IPS-11a (cell line): Measurements from ENCODE around the gene CABP4.
A peak's percentile ranks its signal among the peaks of the same experiment; 100 is the strongest.
"Not testable (repeated sequence)": the region's sequence is repeated elsewhere in the genome, so short reads cannot be mapped to it uniquely, and the experiment has no call there.

Experiments
- H3K4me3 ChIP-seq: one replicate; pipeline ENCODE4 v1.5.1; 2013; ENCODE audit warnings: low read depth, low read length, control low read depth

Gene CABP4

GRCh38 chr11:67476692-67477091 is 21.5 kb downstream of the CABP4 start:
- H3K4me3 ChIP-seq: not testable (repeated sequence)

- H3K4me3 ChIP-seq: not testable (repeated sequence)
Measured at GRCh38 chr11:67477344-67478050, 22.3 kb downstream of the CABP4 start.

GRCh38 chr11:67482275-67482826 is 27.2 kb downstream of the CABP4 start:
- H3K4me3 ChIP-seq: no peak overlapping the region

- peak within 1 kb of the TSS; percentile 63 for H3K4me3 ChIP-seq
Measured at GRCh38 chr11:67482827-67483798, 28.0 kb downstream of the CABP4 start, which contains the start of gene AIP. Gene AIP, plus strand, starts transcription at chr11:67483026. Its CDS starts 133 bp downstream, at chr11:67483159.

GRCh38 chr11:67483831-67484665 is 28.9 kb downstream of the CABP4 start:
- no peak overlapping the region for H3K4me3 ChIP-seq

GRCh38 chr11:67484847-67485311 is 29.7 kb downstream of the CABP4 start:
- no peak overlapping the region for H3K4me3 ChIP-seq

- not testable (repeated sequence) for H3K4me3 ChIP-seq
Measured at GRCh38 chr11:67485873-67486361, 30.8 kb downstream of the CABP4 start.

GRCh38 chr11:67486481-67487195 is 31.5 kb downstream of the CABP4 start:
- no peak overlapping the region for H3K4me3 ChIP-seq

- H3K4me3 ChIP-seq: no peak overlapping the region
Measured at GRCh38 chr11:67489203-67489884, 34.2 kb downstream of the CABP4 start.

GRCh38 chr11:67489885-67490726 is 35.0 kb downstream of the CABP4 start:
- no peak overlapping the region for H3K4me3 ChIP-seq

- no peak overlapping the region for H3K4me3 ChIP-seq
Measured at GRCh38 chr11:67490727-67491065, 35.5 kb downstream of the CABP4 start.

GRCh38 chr11:67491276-67492068 is 36.3 kb downstream of the CABP4 start:
- no peak overlapping the region for H3K4me3 ChIP-seq

GRCh38 chr11:67492069-67492727 is 37.0 kb downstream of the CABP4 start:
- no peak overlapping the region for H3K4me3 ChIP-seq

GRCh38 chr11:67492801-67493547 is 37.8 kb downstream of the CABP4 start:
- no peak overlapping the region for H3K4me3 ChIP-seq

GRCh38 chr11:67493548-67494370 is 38.6 kb downstream of the CABP4 start:
- no peak overlapping the region for H3K4me3 ChIP-seq
